GM19467 (cell line): ENCODE data around the gene TSPAN9.

ENCODE experiments used
- ATAC-seq: cut with Tn5 transposase; IDR thresholded peaks from one replicate; pipeline ENCODE4 v1.9.1; 2021; ENCODE audit warnings: mild to moderate bottlenecking, moderate library complexity; ENCODE audit not compliant: unreplicated experiment

TSPAN9 gene

GRCh38 chr12:3179731-3180130, 102.6 kb downstream of the TSPAN9 start:
- no peak for ATAC-seq

GRCh38 chr12:3182426-3182825, 105.2 kb downstream of the TSPAN9 start:
- ATAC-seq, result no peak

GRCh38 chr12:3184485-3184884, 107.3 kb downstream of the TSPAN9 start:
- no peak for ATAC-seq

- no peak for ATAC-seq
Measured at GRCh38 chr12:3185260-3185870, 108.2 kb downstream of the TSPAN9 start.

- ATAC-seq, result no peak
Measured at GRCh38 chr12:3186546-3187215, 109.5 kb downstream of the TSPAN9 start.

GRCh38 chr12:3187846-3188770, 110.9 kb downstream of the TSPAN9 start:
- ATAC-seq, result no peak

GRCh38 chr12:3189282-3189681, 112.1 kb downstream of the TSPAN9 start:
- no peak for ATAC-seq

- no peak for ATAC-seq
Measured at GRCh38 chr12:3190101-3190500, 112.9 kb downstream of the TSPAN9 start.

- no peak for ATAC-seq
Measured at GRCh38 chr12:3191450-3191849, 114.3 kb downstream of the TSPAN9 start.

GRCh38 chr12:3192221-3192620, 115.0 kb downstream of the TSPAN9 start:
- no peak for ATAC-seq

GRCh38 chr12:3193131-3193530, 116.0 kb downstream of the TSPAN9 start:
- ATAC-seq, result no peak

- ATAC-seq, result no peak
Measured at GRCh38 chr12:3193755-3194154, 116.6 kb downstream of the TSPAN9 start.

- ATAC-seq, result no peak
Measured at GRCh38 chr12:3195337-3195736, 118.2 kb downstream of the TSPAN9 start.

- no peak for ATAC-seq
Measured at GRCh38 chr12:3195859-3196483, 118.8 kb downstream of the TSPAN9 start.

- no peak for ATAC-seq
Measured at GRCh38 chr12:3196488-3196887, 119.3 kb downstream of the TSPAN9 start.

GRCh38 chr12:3197131-3197818, 120.1 kb downstream of the TSPAN9 start:
- ATAC-seq, result no peak

- no peak for ATAC-seq
Measured at GRCh38 chr12:3199551-3200031, 122.4 kb downstream of the TSPAN9 start.

GRCh38 chr12:3200032-3200617, 122.9 kb downstream of the TSPAN9 start:
- ATAC-seq, result no peak

- ATAC-seq, result no peak
Measured at GRCh38 chr12:3200814-3201233, 123.6 kb downstream of the TSPAN9 start.
